Measurements from ENCODE around the gene YWHAE. TPM values are rescaled to one million over a fixed set of nuclear protein-coding genes. Genes with fewer than 3 reads are reported as not detected.
"Not testable (repeated sequence)": the region's sequence is repeated elsewhere in the genome, so short reads cannot be mapped to it uniquely, and the experiment has no call there.

Gene YWHAE
- total RNA-seq, 1 donor from 2014 or later: 480 TPM

DNA sequence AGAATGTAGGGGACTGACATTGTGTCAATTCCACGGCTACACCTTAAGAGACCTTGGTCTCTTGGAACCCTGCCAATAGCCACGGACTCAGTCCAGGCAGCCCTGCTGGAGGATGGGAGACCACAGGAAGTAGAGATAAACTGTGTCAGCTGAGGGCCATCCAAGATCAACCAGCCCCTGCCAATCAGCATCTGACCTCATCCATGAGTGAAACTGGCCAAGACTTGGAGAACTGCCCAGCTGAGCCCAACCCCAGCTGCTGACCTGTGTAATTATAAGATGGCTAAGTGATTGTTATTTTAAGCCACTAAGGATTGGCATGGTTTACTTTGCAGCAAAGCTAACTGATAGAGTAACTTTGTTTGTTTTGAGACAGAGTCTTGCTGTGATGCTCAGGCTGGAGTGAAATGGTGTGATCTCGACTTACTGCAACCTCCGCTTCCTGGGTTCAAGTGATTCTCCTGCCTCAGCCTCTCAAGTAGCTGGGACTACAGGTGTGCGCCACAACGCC, 13.3 kb upstream of the YWHAE start:
- DNase-seq (ENCODE audit: low spot score): no peak

DNA sequence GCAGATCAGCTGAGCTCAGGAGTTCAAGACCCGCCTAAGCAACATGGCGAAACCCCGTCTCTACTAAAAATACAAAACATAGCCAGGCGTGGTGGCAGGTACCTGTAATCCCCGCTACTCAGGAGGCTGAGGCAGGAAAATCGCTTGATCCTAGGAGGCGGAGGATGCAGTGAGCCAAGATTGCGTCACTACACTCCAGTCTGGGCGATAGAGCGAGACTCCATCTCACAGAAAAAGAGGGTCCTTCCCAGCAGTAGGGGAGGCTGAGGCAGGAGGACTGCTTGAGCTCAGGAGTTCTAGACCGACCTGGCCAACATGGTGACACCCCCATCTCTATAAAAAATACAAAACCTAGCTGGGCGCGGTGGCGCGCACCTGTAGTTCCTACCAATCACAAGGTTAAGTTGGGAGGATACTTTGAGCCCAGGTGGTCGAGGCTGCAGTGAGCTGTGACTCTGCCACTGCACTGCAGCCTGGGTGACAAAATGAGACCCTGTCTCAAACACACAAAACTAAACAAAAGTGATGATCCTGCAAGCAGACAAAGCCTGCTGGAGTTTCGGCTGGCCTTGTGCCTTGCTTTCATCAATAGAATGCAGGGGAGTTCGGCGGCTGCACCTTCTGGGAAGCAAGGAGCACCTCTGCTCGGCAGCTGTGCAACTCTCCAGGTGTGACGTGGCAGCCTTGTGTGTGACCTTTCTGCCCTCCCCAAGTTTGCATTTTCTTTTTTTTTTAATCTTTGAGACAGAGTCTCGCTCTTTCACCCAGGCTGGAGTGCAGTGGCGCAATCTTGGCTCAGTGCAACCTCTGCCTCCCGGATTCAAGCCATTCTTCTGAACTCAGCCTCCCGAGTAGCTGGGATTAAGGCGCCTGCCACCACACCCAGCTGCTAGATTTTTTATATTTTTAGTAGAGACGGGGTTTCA, 12.4 kb upstream of the YWHAE start:
- DNase-seq (ENCODE audit: low spot score): no peak

DNA sequence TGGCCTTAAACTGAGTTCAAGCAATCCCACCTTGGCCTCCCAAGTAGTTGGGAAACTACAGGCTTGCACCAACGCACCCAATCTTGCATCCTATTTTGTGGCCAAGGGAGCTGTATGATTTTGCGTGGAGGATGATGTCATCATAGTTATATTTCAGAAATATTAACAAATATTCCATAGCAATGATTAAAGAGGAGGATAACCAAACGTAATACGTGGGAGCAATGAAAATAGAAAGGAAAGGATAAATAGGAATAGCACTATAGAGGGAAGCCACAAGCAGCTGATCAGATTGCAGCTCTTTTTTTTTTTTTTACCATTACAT, 2.2 kb upstream of the YWHAE start:
- DNase-seq (ENCODE audit: low spot score): no peak

DNA sequence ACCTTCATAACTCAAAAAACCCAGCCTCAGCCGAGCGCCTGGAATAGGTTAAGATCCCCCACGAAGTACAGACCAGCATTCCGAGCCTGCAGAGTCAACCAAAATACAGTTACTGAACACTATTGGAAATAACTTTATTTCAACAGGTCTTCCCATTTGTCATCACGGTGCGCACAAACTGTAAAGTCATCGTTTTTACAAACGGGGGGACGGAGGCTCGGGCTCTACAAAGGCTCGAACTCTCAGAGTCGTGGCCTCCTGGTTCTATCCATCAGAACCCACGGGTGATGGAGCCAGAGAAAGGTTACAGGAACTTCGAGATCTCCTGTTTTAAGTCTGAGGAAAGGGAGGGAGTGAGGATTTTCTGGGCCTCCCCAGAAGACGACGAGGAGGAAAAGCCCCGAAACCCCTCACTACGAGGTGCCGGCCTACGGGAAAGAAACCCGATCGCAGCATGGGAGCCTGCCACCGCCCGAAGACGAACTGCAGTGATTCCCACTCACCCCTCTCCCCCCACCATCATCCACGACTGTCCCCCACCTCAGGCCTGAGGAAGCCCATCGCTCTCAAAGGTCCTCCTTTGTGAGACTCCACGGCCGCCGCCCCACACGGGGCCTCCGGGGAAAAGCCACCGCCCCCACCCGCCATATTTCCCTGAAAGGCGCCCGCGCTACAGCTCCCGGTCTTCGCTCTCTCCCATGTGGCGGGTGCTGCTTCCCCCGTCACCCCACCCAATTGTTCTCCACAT, 917 bp downstream of the YWHAE start:
- peak; percentile 91 for DNase-seq (ENCODE audit: low spot score)

DNA sequence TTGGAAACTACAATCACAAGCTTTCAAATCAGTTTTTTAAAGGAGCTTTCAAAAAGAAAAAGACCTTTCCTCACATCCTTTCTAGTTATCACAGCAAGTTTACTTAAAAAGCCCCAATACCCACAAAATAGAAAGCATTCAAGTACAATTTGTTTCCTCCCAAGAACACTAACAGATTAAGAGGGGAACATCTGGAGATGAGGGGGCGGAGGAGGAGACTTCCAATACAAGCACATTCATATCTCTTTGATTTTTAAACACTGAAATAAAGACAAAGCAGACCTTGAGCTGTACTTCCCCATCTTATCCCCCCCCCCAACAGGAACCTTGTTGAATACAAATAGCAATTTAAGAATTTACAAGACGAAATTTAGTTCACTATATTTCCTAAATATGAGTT, 2.0 kb downstream of the YWHAE start:
- no peak for DNase-seq (ENCODE audit: low spot score)

DNA sequence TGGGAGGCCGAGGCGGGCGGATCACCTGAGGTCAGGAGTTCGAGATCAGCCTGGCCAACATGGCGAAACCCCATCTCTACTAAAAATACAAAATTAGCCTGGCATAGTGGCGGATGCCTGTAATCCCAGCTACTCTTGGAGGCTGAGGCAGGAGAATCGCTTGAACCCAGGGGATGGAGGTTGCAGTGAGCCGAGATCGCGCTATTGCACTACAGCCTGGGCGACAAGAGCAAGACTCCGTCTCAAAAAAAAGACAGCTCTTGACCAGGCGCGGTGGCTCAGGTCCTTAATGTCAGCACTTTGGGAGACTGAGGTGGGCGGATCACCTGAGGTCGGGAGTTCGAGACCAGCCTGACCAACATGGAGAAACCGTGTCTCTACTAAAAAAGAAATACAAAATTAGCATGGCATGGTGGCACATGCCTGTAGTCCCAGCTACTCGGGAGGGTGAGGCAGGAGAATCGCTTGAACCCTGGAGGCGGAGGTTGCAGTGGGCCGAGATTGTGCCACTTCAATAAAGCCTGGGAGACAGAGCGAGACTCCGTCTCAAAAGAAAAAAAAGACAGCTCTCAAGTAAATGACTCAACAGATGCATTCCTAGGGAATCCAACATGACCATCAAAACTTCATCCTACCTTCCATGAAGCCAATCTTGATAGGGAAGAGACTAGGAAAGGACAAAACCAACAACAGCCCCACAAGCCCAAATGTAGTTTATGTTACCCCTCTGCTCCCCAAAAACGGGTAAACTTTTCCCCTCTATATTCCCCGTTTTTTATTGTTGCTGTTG, 4.0 kb downstream of the YWHAE start:
- peak; percentile 55 for DNase-seq (ENCODE audit: low spot score)

DNA sequence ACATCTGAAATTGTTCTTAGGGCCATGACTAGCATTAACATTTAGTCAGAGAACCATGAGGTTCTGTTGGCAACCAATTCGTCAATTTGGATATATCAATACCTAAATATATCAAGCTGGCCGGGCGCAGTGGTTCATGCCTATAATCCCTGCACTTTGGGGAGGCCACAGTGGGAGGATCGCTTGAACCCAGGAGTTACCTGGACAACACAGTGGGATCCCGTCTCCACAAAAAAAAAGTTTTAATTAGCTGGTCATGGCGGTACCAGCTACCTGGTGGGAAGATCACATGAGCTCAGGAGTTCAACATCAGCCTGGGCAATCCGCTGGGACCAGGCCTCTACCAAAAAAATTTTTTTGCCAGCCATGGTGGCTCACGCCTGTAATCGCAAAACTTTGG, 8.4 kb downstream of the YWHAE start:
- DNase-seq (ENCODE audit: low spot score): peak; percentile 45

DNA sequence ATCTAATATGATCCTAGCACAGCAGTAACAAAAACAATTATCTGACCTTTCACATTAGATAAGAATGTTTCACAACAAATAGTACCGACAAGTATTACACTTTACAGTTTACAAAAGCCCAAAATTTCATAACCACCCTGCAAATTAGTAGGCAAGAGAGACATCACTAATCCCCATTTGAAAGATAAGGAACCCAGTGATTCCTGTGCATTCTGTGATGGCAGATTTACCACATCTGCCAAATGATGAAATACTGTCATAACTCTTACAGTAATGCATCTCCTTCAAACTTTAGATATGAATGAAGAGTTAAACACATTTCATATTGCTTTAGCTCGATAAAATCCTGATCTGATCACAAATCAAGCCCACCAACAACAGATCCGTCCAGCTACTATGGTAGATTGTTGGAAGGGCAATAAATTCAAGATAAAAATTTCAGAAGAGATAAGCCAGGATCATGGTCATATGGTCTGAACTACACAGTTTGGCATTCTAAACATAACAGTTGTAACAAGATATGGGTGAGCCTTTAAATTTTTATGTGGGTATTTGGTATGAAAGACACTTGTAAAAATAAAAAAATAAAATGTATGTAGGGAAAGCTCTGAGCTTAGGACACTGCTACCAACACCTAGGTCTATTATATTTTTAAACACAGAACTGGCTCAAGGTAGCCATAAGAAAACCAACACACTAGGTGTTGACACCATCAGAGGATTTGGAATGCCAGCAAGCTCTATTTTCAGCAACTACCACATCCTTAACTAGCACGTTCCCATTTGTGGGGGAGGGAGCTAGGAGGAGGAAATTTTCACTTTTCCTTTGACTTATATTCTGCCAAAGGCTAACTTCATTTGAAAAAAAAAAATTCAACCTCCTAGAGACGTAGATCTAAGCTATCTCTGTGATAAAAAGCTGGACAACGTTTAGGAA, 9.3 kb downstream of the YWHAE start:
- no peak for DNase-seq (ENCODE audit: low spot score)

DNA sequence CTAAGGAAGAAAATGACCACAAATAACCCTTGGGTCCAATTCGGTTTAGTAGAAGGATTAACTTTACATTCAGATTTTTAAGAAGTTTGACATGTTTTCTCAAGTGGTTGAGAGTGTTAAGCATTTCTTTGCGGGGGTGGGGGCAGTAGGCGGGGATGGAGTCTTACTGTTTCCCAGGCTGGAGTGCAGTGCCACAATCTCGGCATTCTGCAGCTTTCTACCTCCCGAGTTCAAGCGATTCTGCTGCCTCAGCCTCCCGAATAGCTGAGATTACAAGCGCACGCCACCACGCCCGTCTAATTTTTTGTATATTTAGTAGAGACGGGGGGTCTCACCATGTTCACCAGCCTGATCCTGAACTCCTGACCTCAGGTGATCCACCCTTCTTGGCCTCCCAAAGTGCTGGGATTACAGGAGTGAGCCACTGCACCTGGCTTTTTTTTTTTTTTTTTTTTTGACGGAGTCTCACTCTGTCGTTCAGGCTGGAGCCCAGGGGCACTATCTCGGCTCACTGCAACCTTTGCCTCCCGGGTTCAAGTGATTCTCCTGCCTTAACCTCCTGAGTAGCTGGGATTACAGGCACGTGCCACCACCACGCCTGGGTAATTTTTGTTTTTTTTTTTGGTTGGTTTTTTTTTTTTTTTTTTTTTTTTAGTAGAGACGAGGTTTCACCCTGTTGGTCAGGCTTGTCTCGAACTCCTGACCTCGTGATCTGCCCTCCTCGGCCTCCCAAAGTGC, 12.4 kb downstream of the YWHAE start:
- peak; percentile 51 for DNase-seq (ENCODE audit: low spot score)

DNA sequence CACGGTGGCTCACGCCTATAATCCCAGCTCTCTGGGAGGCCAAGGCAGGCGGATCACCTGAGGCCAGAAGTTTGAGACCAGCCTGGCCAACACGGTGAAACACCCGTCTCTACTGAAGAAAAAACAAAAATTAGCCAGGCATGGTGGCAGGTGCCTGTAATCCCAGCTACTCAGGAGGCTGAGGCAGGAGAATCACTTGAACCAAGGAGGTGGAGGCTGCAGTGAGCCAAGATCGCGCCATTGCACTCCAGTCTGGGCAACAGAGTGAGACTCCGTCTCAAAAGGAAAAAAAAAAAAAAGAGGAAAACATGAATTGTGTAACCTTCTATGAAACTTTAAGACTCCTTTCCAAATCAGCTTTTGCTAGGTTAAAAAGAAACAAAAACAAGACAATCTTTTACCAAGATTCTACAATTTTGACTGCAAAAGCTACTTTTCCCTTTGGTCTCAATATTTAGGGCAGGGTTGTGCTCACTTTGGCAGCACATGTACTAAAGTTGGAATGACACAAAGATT, 13.3 kb downstream of the YWHAE start:
- DNase-seq (ENCODE audit: low spot score): not testable (repeated sequence)

DNA sequence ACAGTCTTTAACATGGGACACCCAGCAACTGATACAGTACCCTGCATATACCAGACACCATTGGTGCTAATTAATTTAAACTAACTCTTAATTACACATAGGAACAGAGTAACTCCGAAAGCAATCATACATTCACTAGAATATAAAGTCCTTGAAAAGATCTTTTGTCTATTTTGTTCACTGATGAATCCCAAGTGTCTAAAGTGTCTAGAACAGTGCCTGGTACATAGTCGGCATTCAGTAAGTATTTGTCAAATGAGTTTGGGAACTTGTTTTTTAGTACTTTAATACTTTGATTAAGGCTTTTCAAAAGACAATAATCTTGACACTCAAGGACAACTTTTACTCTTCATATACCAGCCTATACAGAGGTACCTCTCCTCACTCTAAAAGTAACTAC, 13.8 kb downstream of the YWHAE start:
- no peak for DNase-seq (ENCODE audit: low spot score)

DNA sequence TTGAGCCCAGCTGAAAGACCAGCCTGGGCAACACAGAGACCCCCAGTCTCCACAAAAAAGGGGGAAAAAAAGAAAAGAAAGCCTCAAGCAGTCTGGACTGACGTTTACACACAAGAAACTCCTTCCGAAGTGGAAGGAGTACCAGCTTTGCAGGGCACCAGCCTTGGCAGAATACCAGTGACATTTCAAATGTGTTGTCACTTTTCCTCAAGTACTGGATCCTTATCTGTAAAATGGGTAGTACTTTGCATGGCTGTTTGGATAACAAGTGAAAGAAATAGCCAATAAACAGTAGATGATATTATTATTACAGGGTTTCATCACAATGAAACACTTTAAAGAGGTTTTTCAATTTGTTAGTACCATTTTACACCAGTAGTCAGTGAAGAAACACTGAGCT, 14.2 kb downstream of the YWHAE start:
- DNase-seq (ENCODE audit: low spot score): no peak

DNA sequence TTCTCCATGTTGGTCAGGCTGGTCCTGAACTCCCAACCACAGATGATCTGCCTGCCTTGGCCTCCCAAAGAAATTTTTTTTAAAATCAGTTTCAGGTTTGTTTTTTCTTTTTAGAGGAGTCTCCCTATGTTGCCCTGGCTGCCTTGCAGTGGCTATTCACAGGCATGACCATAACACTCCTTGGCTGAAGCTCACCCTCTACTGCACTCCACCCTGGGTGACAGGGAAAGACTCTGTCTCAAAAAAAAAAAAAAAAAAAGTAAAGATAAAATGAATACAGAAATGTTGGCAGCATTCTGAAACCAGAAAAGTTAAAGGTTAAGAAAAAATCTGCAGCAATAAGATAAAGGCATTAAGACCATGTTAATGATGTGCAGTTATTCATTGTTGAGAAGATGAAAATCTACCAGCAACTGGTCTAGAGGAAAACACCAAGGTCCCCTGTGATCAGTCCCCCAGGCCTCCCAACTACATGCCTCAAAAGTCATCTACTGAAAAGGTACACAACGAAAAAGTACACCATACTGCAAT, 15.1 kb downstream of the YWHAE start:
- no peak for DNase-seq (ENCODE audit: low spot score)

DNA sequence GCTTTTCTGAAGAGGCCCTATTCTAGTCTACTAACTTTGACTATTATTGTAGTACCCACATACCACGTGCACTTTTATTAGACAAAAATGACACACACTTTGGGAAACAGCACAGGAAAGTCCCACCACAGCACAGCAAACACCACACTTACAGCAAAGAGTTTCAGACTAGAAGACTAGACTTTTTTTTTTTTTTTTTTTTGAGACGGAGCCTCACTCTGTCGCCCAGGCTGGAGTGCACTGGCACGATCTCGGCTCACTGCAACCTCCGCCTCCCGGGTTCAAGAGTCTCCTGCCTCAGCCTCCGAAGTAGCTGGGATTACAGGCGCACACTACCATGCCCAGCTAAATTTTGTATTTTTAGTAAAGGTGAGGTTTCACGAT, 20.1 kb downstream of the YWHAE start:
- no peak for DNase-seq (ENCODE audit: low spot score)

DNA sequence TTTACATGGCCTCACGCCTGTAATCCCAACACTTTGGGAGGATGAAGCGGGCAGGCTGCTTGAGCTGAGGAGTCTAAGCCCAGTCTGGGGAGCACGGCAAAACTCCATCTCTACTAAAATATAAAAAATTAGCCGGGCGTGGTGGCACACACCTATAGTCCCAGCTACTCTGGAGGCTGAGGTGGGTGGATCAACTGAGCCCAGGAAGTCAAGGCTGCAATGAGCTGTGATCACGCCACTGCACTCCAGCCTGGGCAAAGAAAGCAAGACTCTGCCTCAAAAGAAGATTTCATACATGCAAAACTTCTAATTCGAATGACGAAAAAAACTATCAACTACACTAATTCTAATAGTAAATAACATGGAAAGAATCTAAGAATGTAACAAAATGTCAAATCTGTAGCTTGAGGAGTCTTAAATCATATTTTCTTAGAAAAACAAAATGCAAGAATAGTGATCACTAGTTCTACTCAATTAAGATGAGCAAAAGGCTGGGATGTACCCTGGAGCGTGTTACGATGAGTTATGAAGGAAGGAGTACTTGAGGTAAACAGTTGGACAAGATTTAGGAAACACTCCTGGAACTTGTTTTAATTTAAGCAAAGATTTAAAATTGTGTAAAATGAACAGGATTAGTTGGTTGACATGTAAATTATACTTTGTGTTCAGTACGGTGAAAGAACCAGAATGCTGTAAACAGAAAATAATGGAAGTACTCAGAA, 20.7 kb downstream of the YWHAE start:
- no peak for DNase-seq (ENCODE audit: low spot score)

DNA sequence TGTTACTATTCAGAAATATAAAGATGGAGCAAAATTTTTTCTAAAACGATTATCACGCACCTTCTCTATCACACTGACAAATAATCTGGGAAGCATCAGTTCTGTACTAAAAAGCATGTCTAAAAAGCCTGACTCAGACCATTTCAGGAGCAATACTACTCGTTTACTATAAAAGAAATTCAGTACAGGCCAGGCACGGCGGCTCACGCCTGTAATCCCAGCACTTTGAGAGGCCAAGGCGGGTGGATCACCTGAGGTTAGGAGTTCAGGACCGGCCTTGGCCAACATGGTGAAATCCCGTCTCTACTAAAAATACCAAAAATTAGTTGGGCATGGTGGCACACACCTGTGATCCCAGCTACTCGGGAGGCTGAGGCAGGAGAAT, 21.6 kb downstream of the YWHAE start:
- not testable (repeated sequence) for DNase-seq (ENCODE audit: low spot score)

DNA sequence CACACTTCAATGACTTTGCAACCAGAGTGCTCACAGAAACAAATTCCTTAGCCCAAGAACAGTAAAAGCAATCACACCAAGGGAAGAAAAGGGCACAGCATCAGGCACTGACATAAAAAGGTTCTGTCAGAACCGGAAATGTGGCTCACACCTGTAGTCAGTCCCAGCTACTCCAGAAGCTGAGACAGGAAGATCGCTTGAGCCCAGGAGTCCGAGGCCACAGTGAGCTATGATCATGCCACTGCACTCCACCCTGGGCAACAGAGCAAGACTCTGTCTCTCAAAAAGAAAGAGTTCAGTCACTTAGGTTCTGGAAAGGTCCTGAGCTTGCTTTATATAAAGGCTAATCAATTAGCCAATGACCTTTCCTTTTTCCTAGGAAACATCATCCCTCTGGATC, 22.7 kb downstream of the YWHAE start:
- DNase-seq (ENCODE audit: low spot score): no peak

DNA sequence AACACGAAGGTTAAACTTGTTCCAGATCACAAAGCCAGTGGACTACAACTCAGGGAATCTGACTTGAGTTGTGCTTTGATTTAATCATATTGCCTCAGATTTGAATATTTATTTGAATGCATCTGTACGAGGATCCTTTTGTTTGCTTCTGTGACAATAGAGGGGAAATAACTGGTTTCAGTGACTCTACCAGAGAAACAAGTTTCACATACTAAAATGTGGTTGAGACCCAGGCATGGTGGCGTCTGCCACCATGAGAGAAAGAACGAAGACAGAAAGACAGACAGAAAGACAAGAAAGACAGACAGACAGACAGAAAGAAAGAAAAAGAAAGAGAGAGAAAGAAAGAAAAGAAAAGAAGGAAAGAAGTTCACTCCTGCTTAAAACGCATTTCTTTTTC, 24.0 kb downstream of the YWHAE start:
- no peak for DNase-seq (ENCODE audit: low spot score)

DNA sequence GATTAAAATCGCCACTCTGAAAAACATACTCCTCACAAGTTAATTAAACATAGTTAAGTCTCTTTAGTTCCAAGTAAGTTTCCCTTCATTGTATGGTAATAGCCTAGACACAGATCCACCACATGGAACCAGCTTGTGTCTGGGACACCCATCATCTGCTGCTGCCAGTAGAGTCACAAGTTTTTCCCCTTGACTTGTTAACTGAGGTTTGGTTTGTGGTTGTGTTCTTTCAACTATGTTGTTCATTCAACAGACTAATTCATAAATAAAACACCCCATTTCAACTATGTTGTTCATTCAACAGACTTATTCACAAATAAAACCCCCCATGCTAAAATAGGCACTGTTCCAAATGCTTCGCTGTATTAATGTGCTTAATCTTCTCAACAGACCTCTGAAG, 24.4 kb downstream of the YWHAE start:
- no peak for DNase-seq (ENCODE audit: low spot score)
